Activated CD4-positive, alpha-beta T cell treated with anti-CD3 and anti-CD28 coated beads for 48 hours (primary cell): ENCODE data around the gene SUFU.

Experiments
- DNase-seq: peaks from one replicate; pipeline ENCODE4 v3.0.0-alpha.2; 2020

SUFU gene

GRCh38 chr10:102554531-102554930, 50.8 kb downstream of the SUFU start:
- DNase-seq, result no peak

DNA sequence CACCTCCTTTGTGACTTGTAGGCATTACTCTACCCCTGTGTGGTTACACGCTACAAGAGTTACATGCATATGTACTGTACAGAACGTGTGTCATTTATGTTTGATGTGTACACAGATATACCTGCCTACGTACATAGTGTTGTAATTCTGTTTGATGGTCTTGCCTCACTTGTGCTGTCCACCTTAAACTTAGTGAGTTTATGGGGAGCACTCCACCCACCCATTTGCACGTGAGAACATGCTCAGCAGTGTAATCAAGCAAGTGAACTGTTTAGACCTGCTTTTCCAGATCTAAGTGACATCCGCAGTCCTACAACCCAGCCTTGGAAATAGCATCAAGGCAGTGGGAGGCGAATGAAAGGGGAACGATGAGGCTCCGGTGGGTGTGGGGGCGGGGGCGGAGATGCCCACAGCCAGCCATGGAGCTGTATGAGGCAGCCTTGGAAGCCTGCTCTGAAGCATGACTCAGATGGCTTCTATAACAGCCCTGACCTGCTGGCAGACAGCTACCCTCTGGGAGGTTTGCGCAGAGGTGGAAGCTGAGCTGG, 52.1 kb downstream of the SUFU start:
- DNase-seq, result no peak

DNA sequence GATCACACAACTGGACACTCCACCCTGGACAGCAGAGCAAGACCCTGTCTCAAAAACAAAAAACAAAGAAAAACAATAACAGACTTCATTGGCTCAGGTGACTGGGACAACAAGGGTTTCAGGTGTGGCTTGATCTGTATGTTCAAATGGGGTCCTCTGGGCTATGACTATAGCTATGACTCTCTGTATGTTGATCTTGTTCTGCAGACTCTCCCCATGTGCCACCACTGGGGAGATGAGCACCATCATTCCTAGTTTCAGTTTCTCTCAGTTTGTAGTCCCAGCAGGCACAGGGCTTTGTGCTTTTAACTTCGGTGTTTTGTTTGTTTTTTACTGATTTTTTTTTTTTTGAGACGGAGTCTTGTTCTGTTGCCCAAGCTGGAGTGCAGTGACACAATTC, 53.8 kb downstream of the SUFU start:
- DNase-seq, result no peak

DNA sequence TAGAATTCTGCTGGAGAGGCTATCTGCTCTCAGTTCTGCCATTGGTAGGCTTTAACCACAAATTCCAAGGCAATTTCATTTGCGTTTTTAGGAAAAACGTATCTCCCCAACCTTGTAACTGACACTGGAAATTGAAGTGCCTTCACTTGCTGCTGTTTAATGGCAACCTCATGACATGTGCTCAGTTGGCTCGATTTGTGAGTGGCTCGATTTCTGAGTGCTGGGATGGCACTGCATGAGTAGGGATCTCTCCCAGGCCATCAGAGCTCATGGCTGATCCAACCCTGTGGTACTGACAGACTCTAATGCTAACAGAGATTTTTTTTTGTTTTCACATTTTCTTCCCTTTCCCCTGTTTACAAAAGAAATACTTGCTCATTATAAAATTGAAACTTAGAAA, 56.0 kb downstream of the SUFU start:
- DNase-seq, result no peak

GRCh38 chr10:102564209-102564834, 60.5 kb downstream of the SUFU start:
- no peak for DNase-seq

DNA sequence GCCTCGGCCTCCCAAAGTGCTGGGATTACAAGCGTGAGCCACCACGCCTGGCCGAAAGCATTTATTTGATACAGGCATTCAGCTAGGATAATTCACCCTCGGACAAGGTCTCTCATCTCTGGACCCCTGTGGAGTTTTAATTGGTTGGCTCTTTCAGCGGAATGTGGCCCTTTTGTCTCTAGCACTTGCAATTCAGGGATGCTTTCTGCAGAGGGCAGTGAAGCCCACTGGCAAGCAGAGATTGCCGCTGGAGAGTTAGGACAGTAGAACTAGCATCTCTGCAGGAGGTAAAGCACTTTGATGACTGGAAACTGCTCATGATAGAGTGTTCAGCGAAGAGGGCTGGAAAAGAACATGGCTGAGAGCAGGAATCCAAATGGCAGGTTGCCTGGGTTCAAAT, 62.0 kb downstream of the SUFU start:
- DNase-seq, result no peak

GRCh38 chr10:102578782-102579181, 75.0 kb downstream of the SUFU start:
- no peak for DNase-seq

- no peak for DNase-seq
These were observed 75.6 kb downstream of the SUFU start for GRCh38 chr10:102579328-102579727.

GRCh38 chr10:102580230-102580629, 76.5 kb downstream of the SUFU start:
- no peak for DNase-seq

DNA sequence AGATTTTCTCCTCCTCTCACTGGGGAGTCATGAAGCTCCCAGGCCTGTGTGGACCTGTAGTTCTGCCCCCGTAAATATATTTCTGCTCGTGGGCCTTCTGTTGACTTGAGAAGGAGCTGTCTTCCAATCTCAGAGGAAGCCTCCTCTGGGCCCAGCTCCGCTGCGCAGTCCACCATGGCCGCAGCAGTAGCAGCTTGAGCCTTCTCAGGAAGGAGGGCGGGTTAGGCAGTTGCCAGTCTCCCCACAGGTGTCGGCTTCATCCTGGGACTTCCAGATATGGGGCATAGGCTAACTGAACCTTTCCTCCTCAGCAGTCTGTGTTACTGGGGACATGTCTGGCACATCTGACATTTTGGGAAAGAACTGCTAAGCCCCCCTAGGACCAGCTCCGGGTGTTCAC, 77.6 kb downstream of the SUFU start:
- no peak for DNase-seq

DNA sequence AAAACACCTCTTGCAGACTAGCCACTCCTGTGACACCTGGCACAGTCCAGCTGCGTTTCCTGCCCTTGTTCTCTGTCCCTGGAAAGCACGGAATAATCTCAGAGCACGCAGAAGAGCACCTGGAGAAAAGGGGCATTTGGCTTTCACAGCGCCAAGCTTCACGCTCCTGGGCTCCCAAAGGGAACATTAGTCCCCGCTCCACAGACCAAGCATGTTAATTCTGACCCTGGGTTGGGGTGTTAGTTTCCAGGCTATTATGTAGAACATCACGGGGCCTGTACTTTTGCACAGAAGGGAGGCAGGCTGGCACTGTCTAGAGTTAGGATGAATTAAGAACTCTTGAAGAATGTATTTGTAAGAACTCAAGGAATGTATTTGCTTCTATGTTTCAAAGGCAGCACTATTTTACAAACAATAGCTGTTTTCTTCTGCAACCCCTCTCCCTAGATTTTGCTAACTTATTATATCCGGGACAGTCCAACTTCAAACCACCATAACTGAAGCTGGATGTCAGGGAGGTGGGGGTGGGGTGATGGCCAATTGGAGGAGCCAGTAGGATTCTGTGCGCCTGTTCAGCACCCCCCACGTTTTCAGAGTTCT, 78.3 kb downstream of the SUFU start:
- no peak for DNase-seq

DNA sequence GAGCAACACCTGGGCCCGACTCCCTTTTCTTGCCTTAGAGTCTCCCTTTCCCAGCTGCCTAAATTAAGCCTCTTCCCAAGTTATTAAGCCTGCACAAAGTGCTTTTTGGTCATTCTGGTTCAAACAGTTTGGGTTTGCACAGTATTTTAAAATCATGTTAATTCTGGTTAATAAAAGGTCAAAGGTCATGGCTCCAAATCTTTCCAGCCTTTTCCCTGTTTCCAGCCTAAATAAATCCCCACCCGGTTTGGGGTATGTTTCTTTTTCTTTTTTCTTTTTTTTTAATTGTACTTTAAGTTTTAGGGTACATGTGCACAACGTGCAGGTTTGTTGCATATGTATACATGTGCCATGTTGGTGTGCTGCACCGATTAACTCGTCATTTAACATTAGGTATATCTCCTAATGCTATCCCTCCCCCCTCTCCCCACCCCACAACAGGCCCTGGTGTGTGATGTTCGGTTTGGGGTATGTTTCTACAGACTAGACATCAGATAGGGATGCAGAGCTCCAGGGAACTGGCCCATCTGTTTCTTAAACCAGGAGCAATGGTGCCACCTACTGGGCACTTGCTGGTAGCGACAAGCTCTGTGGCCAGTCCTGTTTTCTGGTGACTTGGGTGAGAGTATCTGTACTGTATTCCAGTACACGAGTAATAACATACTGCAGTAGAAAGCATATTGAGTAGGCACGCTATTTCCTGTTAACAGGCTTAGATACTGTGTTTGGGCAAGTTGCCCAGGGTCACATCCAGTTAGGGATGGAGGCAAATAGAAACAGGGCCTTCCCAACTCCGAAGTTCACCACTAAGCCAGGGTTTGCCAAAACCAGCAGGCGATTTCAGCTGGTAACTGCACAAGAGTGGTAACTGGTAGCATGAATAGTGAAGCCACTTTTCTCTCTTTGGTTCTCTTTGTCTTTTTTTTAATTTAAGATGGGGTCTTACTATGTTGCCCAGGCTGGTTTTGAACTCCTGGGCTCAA, 80.0 kb downstream of the SUFU start:
- DNase-seq, result peak; percentile 90

- DNase-seq, result no peak
These were observed 81.3 kb downstream of the SUFU start for GRCh38 chr10:102585026-102585425.

- no peak for DNase-seq
These were observed 83.1 kb downstream of the SUFU start for GRCh38 chr10:102586858-102587257.

DNA sequence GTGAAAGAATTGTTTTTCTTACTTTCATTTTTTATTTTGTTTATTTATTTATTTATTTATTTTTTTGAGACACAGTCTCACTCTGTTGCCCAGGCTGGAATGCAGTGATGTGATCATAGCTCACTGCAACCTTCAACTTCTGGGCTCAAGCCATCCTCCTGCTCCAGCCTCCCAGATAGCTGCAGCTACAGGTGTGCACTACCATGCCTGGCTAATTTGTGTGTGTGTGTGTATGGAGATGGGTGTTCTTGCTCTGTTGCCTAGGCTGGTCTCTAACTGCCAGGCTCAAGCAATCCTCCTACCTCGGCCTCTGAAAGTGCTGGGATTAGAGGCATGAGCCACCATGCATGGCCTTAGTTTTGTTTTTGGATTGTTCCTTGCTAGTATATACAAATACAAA, 85.1 kb downstream of the SUFU start:
- no peak for DNase-seq

- no peak for DNase-seq
These were observed 89.5 kb downstream of the SUFU start for GRCh38 chr10:102593074-102593803.

- no peak for DNase-seq
These were observed 90.0 kb downstream of the SUFU start for GRCh38 chr10:102593804-102594079.

DNA sequence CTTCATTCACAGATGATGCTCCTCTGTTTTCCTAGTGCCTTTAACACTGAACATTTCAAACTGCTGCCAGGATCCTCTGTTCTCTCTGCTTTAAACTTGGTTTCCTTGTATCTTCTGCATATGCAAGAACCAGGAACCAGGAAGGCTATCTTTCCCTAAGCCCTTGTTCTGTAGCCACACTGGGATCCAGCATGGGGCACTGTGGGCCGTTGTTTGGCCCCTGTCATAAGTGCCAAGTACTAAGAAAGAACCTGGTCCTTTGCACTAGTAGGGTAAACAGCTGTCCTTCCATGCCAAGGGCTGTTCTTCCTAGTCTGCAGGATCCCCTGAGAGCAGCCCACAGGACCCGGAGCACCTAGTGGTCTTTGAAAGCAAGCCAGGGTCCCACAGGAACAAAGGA, 91.5 kb downstream of the SUFU start:
- no peak for DNase-seq

DNA sequence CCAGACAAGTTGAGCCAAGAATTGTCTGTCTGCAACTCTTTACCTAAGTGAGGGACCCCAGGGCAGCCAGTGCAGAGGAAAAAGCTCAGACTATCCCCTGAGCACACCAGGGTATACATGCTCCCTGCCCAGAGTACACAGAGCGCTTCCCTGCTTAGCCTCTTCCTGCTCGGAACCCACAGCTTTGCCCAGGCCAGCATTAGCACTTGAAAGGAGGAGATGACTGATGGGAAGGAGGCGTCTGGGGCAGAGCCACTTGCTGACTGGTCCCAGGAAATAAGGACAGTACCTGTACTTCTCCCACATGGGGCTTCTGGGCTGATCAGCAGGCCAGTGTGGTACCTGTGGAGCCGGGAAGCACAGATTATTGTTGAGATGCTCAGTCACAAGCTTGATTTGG, 92.1 kb downstream of the SUFU start:
- no peak for DNase-seq

DNA sequence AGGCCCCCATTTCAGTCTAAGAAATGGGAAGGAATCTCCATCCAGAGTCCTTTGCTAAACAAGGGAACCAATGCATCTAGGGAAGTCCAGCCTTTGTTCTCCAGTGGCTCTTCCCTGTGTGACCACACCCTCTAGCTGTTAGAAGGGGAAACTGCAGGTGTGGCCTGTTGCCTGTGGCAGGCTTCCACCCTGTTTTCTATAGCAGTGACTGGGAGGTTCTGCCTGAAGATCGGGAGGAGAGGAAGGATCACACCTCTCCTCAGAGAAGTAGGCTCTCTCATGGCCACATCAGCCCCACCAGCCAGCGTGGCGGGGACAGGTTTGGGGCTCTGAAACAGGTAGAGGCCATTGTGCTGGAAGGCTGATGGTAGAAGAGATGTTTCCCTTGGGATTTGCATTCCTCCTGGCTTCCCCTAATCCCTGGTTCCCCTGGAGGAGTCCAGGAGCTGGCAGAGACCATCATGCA, 92.8 kb downstream of the SUFU start:
- peak; percentile 46 for DNase-seq

GRCh38 chr10:102597131-102597991, 93.6 kb downstream of the SUFU start:
- DNase-seq, result no peak

- no peak for DNase-seq
These were observed 94.5 kb downstream of the SUFU start for GRCh38 chr10:102598243-102598642.
